PC-9 (cell line): ENCODE measurements around the gene CEP72. TPM values are rescaled to one million over a fixed set of nuclear protein-coding genes. Genes with fewer than 3 reads are reported as not detected.
"Not testable (repeated sequence)": the region's sequence is repeated elsewhere in the genome, so short reads cannot be mapped to it uniquely, and the experiment has no call there.

Experiments
- BruUV-seq: library from RNA; stranded (reverse); fragments of 400-500 nt; replicated peaks from 2 replicates; lab custom pipeline; 2021; lab: Mats Ljungman, UMichigan
- CTCF ChIA-PET: fragments of 300-600 bp; sonication (Branson Sonifier 250); formaldehyde crosslinking; loops from one replicate; lab custom pipeline; 2022; ENCODE audit warnings: antibody characterized with exemption; lab: Charles Lee
- POLR2A ChIA-PET: fragments of 300-600 bp; sonication (Branson Sonifier 250); formaldehyde crosslinking; loops from one replicate; lab custom pipeline; 2022; ENCODE audit warnings: antibody characterized with exemption; ENCODE audit not compliant: unreplicated experiment; lab: Charles Lee
- DNase-seq, 2 experiments: peaks; one replicate each; pipeline versions ENCODE4 v3.0.0 to v3.0.0-alpha.2; 2015 to 2022; ENCODE audit warnings: mixed read lengths in 1 of 2
- H2AFZ ChIP-seq: fragments of 200-600 bp; sonication (generic); 2 replicates; pipeline ENCODE4 v1.8.1; 2017; ENCODE audit warnings: antibody characterized with exemption
- H3F3A ChIP-seq: fragments of 200-600 bp; sonication (generic); 2 replicates; pipeline ENCODE4 v1.8.1; 2017; ENCODE audit warnings: antibody characterized with exemption, mild to moderate bottlenecking, low read depth; ENCODE audit not compliant: insufficient read depth
- H3K27ac ChIP-seq: fragments of 200-600 bp; sonication (generic); 2 replicates; pipeline ENCODE4 v1.6.1; 2016; ENCODE audit warnings: mixed run types
- H3K27me3 ChIP-seq: fragments of 200-600 bp; sonication (generic); 2 replicates; pipeline ENCODE4 v1.6.1; 2016; ENCODE audit warnings: low read depth, mixed run types; ENCODE audit not compliant: insufficient read depth
- H3K36me3 ChIP-seq: fragments of 200-600 bp; sonication (generic); 2 replicates; pipeline ENCODE4 v1.6.1; 2016; ENCODE audit warnings: low read depth, mixed run types
- H3K4me1 ChIP-seq: fragments of 200-600 bp; sonication (generic); replicated peaks from 2 replicates; pipeline ENCODE4 v1.6.1; 2016; ENCODE audit warnings: mixed run types; ENCODE audit not compliant: insufficient read depth
- H3K4me2 ChIP-seq: fragments of 200-600 bp; sonication (generic); 2 replicates; pipeline ENCODE4 v1.6.1; 2017; ENCODE audit warnings: mixed run types
- H3K4me3 ChIP-seq: fragments of 200-600 bp; sonication (generic); 2 replicates; pipeline ENCODE4 v1.6.1; 2016; ENCODE audit warnings: mixed run types
- H3K79me2 ChIP-seq: fragments of 200-600 bp; sonication (generic); 2 replicates; pipeline ENCODE4 v1.6.1; 2017; ENCODE audit warnings: low read depth, mixed run types
- H3K9me2 ChIP-seq: fragments of 200-600 bp; sonication (generic); 2 replicates; pipeline ENCODE4 v1.8.1; 2017; ENCODE audit warnings: mild to moderate bottlenecking; ENCODE audit not compliant: insufficient read depth
- H3K9me3 ChIP-seq: fragments of 200-600 bp; sonication (generic); 2 replicates; pipeline ENCODE4 v1.8.1; 2016; ENCODE audit warnings: low read depth; ENCODE audit not compliant: insufficient read depth
- H4K20me1 ChIP-seq: fragments of 200-600 bp; sonication (generic); 2 replicates; pipeline ENCODE4 v1.8.1; 2017; ENCODE audit not compliant: insufficient read depth
- EZH2 ChIP-seq: fragments of 200-600 bp; sonication (generic); IDR thresholded peaks from 2 replicates; pipeline ENCODE4 v1.8.0; 2017; ENCODE audit warnings: antibody characterized with exemption, low read depth
- intact Hi-C: fragments of 100-400 bp; cut with micrococcal nuclease; formaldehyde crosslinking; loops from one replicate; pipeline ENCODE4 v1.10.0; 2022; ENCODE audit not compliant: unreplicated experiment
- total RNA-seq: library from RNA; stranded (reverse); gene quantifications from 2 replicates; pipeline ENCODE4 v1.2.3, GENCODE V29; 2021
- TF ChIP-seq, protein P1 (sequence below): fragments of 200-600 bp; sonication (generic); conservative IDR thresholded peaks from 2 replicates; pipeline ENCODE4 v1.6.1; 2017; ENCODE audit warnings: mixed run types, antibody characterized with exemption, mild to moderate bottlenecking, moderate library complexity

Gene CEP72
- total RNA-seq, 1 experiment from 2014 or later: 86.8 TPM

DNA sequence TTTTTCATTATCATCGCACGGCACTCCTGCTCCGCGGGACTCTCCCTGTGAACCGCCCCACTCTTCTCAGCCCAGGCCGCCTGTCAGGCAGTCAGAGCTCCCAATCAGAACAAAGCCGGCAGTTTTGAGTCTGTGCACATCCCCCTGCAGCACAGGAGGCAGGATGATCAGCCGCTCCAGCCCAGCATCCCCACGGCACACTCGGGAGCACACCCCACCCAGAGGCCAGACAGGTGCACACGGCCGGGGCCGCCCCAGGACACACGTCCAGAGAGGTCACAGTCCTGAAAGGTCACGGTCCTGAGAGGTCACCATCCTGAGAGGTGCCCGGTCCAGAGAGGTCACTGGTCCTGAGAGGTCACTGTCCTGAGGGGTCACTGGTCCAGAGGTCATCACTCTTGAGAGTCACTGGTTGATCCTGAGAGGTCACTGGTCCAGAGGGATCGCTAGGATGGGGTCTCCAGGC lies 72.6 kb downstream of the CEP72 start:
- Histone ChIP-seq H3K27ac (no peak overlapping the region), H3K36me3 (no peaks in the 10 kb centered on the region), H3F3A (no peaks in the 10 kb centered on the region), H3K27me3 (peaks cover 26% of the 10 kb centered on the region), H3K4me1 (no peaks in the 10 kb centered on the region), H4K20me1 (peaks cover 3% of the 10 kb centered on the region; the same call in 1 of the 2 replicates), H3K9me3 (no peaks in the 10 kb centered on the region), H2AFZ (no peak overlapping the region), H3K4me2 (no peak overlapping the region), H3K4me3 (no peak overlapping the region), H3K79me2 (no peaks in the 10 kb centered on the region), H3K9me2 (no peaks in the 10 kb centered on the region)
- TF ChIP-seq EZH2: no peak
- TF ChIP-seq, protein P1, sequence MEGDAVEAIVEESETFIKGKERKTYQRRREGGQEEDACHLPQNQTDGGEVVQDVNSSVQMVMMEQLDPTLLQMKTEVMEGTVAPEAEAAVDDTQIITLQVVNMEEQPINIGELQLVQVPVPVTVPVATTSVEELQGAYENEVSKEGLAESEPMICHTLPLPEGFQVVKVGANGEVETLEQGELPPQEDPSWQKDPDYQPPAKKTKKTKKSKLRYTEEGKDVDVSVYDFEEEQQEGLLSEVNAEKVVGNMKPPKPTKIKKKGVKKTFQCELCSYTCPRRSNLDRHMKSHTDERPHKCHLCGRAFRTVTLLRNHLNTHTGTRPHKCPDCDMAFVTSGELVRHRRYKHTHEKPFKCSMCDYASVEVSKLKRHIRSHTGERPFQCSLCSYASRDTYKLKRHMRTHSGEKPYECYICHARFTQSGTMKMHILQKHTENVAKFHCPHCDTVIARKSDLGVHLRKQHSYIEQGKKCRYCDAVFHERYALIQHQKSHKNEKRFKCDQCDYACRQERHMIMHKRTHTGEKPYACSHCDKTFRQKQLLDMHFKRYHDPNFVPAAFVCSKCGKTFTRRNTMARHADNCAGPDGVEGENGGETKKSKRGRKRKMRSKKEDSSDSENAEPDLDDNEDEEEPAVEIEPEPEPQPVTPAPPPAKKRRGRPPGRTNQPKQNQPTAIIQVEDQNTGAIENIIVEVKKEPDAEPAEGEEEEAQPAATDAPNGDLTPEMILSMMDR: no peak
- ChIA-PET POLR2A (no interaction called here), CTCF (no interaction called here)
- DNase-seq: no peak
- no TSS peak for BruUV-seq
- intact Hi-C loops: no loop called here

DNA sequence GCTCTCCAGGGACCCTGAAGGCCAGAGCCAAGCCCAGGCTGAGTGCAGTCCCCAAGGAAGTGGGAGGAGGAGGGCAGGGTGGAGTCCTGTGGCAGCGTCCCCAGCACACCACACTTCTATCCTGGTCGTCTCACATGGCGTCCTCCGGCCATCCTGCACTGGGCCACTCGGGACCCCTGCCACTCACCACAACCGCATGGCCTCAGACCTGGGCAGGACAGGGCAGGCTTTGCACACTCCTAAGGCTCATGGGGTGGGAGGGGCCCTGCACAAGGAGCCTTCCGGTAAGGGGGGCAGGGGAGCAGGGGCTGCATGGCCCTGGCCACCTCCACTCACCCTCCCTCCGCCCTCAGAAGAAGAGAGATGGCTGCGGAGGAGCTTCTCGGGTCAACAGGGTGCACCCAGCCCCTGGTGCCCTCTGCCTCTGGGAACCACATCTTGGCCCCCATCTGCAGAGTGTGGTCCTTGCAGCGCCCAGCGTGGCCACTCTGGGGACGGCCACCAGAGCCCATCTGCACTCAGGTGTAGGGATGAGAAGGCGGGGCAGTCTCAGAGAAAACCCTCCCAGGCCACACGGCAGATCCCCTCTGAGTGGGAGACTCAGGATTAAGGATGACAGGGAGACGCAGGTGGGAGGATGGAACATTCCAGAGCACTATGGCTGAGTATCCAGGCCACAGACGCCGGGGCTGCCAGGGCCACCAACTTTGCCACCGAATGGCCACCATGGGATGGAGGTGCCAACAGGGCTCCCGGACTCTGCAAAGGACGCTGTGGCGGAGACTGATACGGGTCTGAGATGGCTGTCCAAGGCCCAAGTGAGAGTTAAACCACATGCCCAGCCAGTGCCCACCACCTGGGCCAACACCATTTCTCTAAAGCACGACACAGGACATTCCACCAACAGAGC lies 73.4 kb downstream of the CEP72 start:
- intact Hi-C loops: no loop called here
- ChIA-PET POLR2A (no interaction called here), CTCF (no interaction called here)
- Histone ChIP-seq H3F3A (no peaks in the 10 kb centered on the region), H3K4me3 (no peak overlapping the region), H3K79me2 (no peaks in the 10 kb centered on the region), H3K9me3 (no peaks in the 10 kb centered on the region), H3K27me3 (peaks cover 26% of the 10 kb centered on the region), H3K27ac (no peak overlapping the region), H4K20me1 (peaks cover 3% of the 10 kb centered on the region; the same call in 1 of the 2 replicates), H2AFZ (no peak overlapping the region), H3K36me3 (no peaks in the 10 kb centered on the region), H3K4me1 (no peaks in the 10 kb centered on the region), H3K4me2 (no peak overlapping the region), H3K9me2 (no peaks in the 10 kb centered on the region)
- BruUV-seq: no TSS peak
- TF ChIP-seq, protein P1: no peak
- TF ChIP-seq EZH2: no peak
- DNase-seq: no peak

DNA sequence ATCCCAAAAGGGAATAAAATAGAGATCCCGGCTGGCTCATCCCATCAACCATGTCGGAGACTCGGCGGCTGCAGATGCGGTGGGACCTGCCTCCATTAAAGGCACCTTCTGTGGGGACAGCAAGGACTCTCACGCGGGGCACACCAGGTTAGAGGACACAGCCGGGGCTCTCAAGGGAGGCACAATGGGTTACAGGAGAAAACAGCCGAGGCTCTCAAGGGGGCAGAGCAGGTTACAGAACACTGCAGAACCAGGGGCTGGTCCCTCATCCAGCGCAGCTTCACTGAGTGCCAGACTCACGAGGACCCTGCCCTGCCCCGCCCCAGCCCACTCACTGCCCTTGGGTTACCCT lies 74.0 kb downstream of the CEP72 start:
- H3K4me1 ChIP-seq, H2AFZ ChIP-seq, H3K79me2 ChIP-seq, H3K36me3 ChIP-seq, H3K9me3 ChIP-seq, H3K9me2 ChIP-seq, CTCF ChIA-PET, H3K27ac ChIP-seq, H3K4me2 ChIP-seq, H4K20me1 ChIP-seq, POLR2A ChIA-PET, intact Hi-C loops, BruUV-seq, H3F3A ChIP-seq, DNase-seq, H3K4me3 ChIP-seq: not testable (repeated sequence)
- H3K27me3 ChIP-seq: peaks cover 26% of the 10 kb centered on the region

DNA sequence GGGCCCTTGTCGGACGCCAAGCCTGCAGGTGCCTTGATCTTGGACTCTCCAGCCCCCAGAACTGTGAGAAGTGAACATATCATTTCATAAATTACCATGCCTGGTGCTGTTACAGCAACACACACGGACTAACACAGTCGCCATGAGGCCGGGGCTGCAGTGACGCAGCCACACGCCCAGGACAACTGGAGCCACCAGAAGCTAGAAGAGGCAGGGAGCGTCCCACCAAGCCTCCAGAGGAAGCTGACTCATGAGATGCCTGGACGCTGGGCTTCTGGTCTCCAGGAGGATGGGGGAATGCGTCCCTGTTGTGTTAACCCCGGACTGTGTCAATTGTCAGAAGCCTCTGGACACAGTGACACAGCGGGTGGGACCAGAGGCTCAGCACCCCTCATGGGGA lies 74.8 kb downstream of the CEP72 start:
- H3K79me2 ChIP-seq, H4K20me1 ChIP-seq, H3K36me3 ChIP-seq, intact Hi-C loops, POLR2A ChIA-PET, H3K4me3 ChIP-seq, H3F3A ChIP-seq, H2AFZ ChIP-seq, H3K9me3 ChIP-seq, CTCF ChIA-PET, H3K9me2 ChIP-seq, DNase-seq, H3K27ac ChIP-seq, BruUV-seq, H3K4me2 ChIP-seq, H3K4me1 ChIP-seq: not testable (repeated sequence)
- H3K27me3 ChIP-seq: peaks cover 26% of the 10 kb centered on the region

DNA sequence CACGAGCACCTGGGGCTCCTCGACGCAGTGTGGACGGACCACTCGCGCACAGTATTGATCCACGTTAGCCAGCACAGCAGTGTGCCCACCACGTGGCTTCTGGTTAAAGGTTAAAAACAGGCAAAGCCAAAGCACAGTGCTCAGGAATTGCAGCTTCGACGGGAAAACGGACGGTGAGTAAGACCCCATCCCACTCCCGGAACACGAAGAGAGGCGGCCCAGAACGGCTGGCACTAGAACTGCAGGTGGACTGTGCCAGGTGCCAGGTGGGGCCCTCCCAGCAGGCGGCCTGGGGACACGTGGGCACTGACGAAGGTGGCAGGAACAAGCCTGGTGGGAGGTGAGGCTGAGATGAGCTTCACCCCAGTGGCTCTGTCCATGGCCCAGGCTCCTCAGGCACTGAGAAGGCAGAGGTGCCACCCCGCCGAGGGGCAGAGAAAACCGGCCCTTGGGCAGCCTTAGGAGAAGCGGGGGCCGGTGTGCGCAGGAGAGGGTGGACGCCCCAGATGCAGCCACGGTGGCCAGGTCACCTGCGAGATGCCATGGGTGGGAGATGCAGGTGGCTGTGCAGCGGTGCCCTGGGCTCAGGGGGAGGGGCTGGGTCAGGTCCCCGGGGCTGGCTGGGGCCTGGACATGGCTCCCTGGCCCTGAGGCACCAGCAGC lies 76.3 kb downstream of the CEP72 start:
- H3K79me2 ChIP-seq, CTCF ChIA-PET, H4K20me1 ChIP-seq, POLR2A ChIA-PET, H3K4me2 ChIP-seq, H3K4me3 ChIP-seq, DNase-seq, H2AFZ ChIP-seq, H3K27ac ChIP-seq, H3K4me1 ChIP-seq, H3F3A ChIP-seq, intact Hi-C loops, BruUV-seq, H3K9me3 ChIP-seq, H3K36me3 ChIP-seq, H3K9me2 ChIP-seq: not testable (repeated sequence)
- H3K27me3 ChIP-seq: peaks cover 37% of the 10 kb centered on the region
